Suprapubic skin (tissue), 3 donors: Measurements from ENCODE around the gene FCER2.

ENCODE experiments used
- CTCF ChIP-seq, 2 donors: fragments of 200-600 bp in 1 of 2; fragments of 450-650 bp in 1 of 2; sonication (generic) in 1 of 2; IDR thresholded peaks; one replicate each; pipeline ENCODE4 v1.5.1; 2016 to 2019; ENCODE audit warnings: antibody characterized with exemption in 2 of 2, mild to moderate bottlenecking in 1 of 2, moderate library complexity in 1 of 2
- POLR2AphosphoS5 ChIP-seq, 3 donors: sonication (generic); formaldehyde crosslinking; IDR thresholded peaks; one replicate each; pipeline ENCODE4 v1.6.1; 2017; ENCODE audit warnings: antibody characterized with exemption in 3 of 3

- TF ChIP-seq CTCF (IDR thresholded peaks at IDR 0.05), result no peak
- no peak for TF ChIP-seq POLR2AphosphoS5 (IDR thresholded peaks at IDR 0.05)
These were observed 16.7 kb upstream of the FCER2 start for GRCh38 chr19:7718668-7719067.
